SK-N-SH (cell line): Measurements from ENCODE around the gene PARP11. TPM values are rescaled to one million over a fixed set of nuclear protein-coding genes. Genes with fewer than 3 reads are reported as not detected.

ENCODE experiments used
- CTCF ChIA-PET: fragments of 300-600, 350-600 bp; formaldehyde crosslinking; extraction: SDS; loops from one replicate; lab custom pipeline; 2021; lab: Yijun Ruan, JAX
- POLR2A ChIA-PET: fragments of 350-600 bp; sonication (Branson Sonifier 250); formaldehyde crosslinking; extraction: SDS; loops from one replicate; lab custom pipeline; 2020; ENCODE audit warnings: antibody characterized with exemption, inconsistent platforms; lab: Yijun Ruan, JAX
- DNase-seq: peaks from one replicate; pipeline ENCODE4 v3.0.0; 2012
- H2AFZ ChIP-seq: fragments of 200-600 bp; sonication (generic); 2 replicates; pipeline ENCODE4 v1.8.1; 2016; ENCODE audit warnings: antibody characterized with exemption, mild to moderate bottlenecking, low read depth
- H3F3A ChIP-seq: fragments of 200-600 bp; sonication (generic); replicated peaks from 2 replicates; pipeline ENCODE3; 2016; ENCODE audit warnings: antibody characterized with exemption, mild to moderate bottlenecking; ENCODE audit not compliant: insufficient read depth
- H3K27ac ChIP-seq, 2 experiments: fragments of 200-500 bp in 1 of 2; fragments of 200-600 bp in 1 of 2; sonication (Bioruptor generic) in 1 of 2; sonication (generic), shearing (Covaris generic) in 1 of 2; 2 replicates each; pipeline versions ENCODE4 v1.5.1 to v1.6.1; 2014 to 2016; ENCODE audit warnings: low read depth in 2 of 2, inconsistent platforms in 1 of 2, low read length in 1 of 2, mild to moderate bottlenecking in 1 of 2, mixed read lengths in 1 of 2
- H3K27me3 ChIP-seq: fragments of 200-600 bp; sonication (generic), shearing (Covaris generic); 2 replicates; pipeline ENCODE4 v1.6.1; 2016; ENCODE audit warnings: mixed run types; ENCODE audit not compliant: insufficient read depth
- H3K36me3 ChIP-seq, 2 experiments: fragments of 200-500 bp in 1 of 2; fragments of 200-600 bp in 1 of 2; sonication (Bioruptor generic) in 1 of 2; sonication (generic) in 1 of 2; replicated peaks in 1 of 2; 2 replicates each; pipeline versions ENCODE3 to v1.5.1; 2014 to 2016; ENCODE audit warnings: low read length in 1 of 2, mild to moderate bottlenecking in 1 of 2; ENCODE audit not compliant: insufficient read depth in 2 of 2, control insufficient read depth in 1 of 2
- H3K4me1 ChIP-seq, 2 experiments: fragments of 200-500 bp in 1 of 2; fragments of 200-600 bp in 1 of 2; sonication (Bioruptor generic) in 1 of 2; sonication (generic), shearing (Covaris generic) in 1 of 2; 2 replicates each; pipeline versions ENCODE4 v1.5.1 to v1.6.1; 2014 to 2016; ENCODE audit warnings: low read depth in 1 of 2, low read length in 1 of 2, mixed run types in 1 of 2; ENCODE audit not compliant: insufficient read depth in 2 of 2, control insufficient read depth in 1 of 2
- H3K4me2 ChIP-seq: fragments of 200-600 bp; sonication (generic), shearing (Covaris generic); 2 replicates; pipeline ENCODE4 v1.6.1; 2017; ENCODE audit warnings: mixed run types
- H3K4me3 ChIP-seq, 2 experiments: fragments of 200-500 bp in 1 of 2; fragments of 200-600 bp in 1 of 2; sonication (Bioruptor generic) in 1 of 2; sonication (generic), shearing (Covaris generic) in 1 of 2; 2 replicates each; pipeline versions ENCODE4 v1.5.1 to v1.8.1; 2014 to 2016; ENCODE audit warnings: low read depth in 2 of 2, inconsistent platforms in 1 of 2, low read length in 1 of 2, mild to moderate bottlenecking in 1 of 2, mixed read lengths in 1 of 2, moderate library complexity in 1 of 2
- H3K79me2 ChIP-seq: fragments of 200-600 bp; sonication (generic); 2 replicates; pipeline ENCODE4 v1.8.1; 2017; ENCODE audit warnings: mild to moderate bottlenecking; ENCODE audit not compliant: insufficient read depth
- H3K9ac ChIP-seq: fragments of 200-600 bp; sonication (generic); 2 replicates; pipeline ENCODE4 v1.6.1; 2017; ENCODE audit warnings: mixed run types
- H3K9me2 ChIP-seq: fragments of 200-600 bp; sonication (generic); 2 replicates; pipeline ENCODE4 v1.6.1; 2017; ENCODE audit warnings: mixed run types
- H3K9me3 ChIP-seq: fragments of 200-600 bp; sonication (generic); 2 replicates; pipeline ENCODE4 v1.6.1; 2017; ENCODE audit warnings: mixed run types, mild to moderate bottlenecking, moderate library complexity
- H4K20me1 ChIP-seq: fragments of 200-600 bp; sonication (generic); 2 replicates; pipeline ENCODE4 v1.6.1; 2017; ENCODE audit warnings: mild to moderate bottlenecking, mixed run types; ENCODE audit not compliant: insufficient read depth
- CHD2 ChIP-seq: fragments of 150-350 bp; IDR thresholded peaks from 2 replicates; pipeline ENCODE4 v1.6.1; 2018; ENCODE audit warnings: low read length; ENCODE audit not compliant: partially characterized antibody
- EZH2phosphoT487 ChIP-seq: fragments of 200-600 bp; sonication (generic); IDR thresholded peaks from 2 replicates; pipeline ENCODE4 v1.6.1; 2017; ENCODE audit warnings: low read depth, mixed run types, mild to moderate bottlenecking, antibody characterized with exemption, moderate library complexity, borderline replicate concordance
- TCF12 ChIP-seq: IDR thresholded peaks from 2 replicates; pipeline ENCODE4 v1.4.0; 2012
- YY1 ChIP-seq: IDR thresholded peaks from 2 replicates; pipeline ENCODE4 v1.4.0; 2012; ENCODE audit warnings: low read depth, mild to moderate bottlenecking
- WGBS: methylation state at CpG from one replicate; pipeline ENCODE4 v1.1.6; 2017; ENCODE audit warnings: low lambda C conversion rate; 5-methylcytosine and 5-hydroxymethylcytosine counted together
- polyA plus RNA-seq, 3 experiments: library from polyadenylated mRNA; depleted of rRNA; stranded (reverse); fragments of >200 nt; gene quantifications; 2 replicates each; pipeline ENCODE4 v1.2.3, GENCODE V29; 2012
- TF ChIP-seq, protein P1 (sequence below): IDR thresholded peaks from 2 replicates; pipeline ENCODE4 v1.6.1; 2012; ENCODE audit warnings: mild to moderate bottlenecking, low read depth, low read length, moderate library complexity
- TF ChIP-seq, protein P2 (sequence below): IDR thresholded peaks from 2 replicates; pipeline ENCODE4 v1.4.0; 2012; ENCODE audit warnings: low read depth
- TF ChIP-seq, protein P3 (sequence below): IDR thresholded peaks from 2 replicates; pipeline ENCODE4 v1.4.0; 2012; ENCODE audit warnings: low read depth, borderline replicate concordance

The PARP11 gene
- polyA plus RNA-seq, 1 of the 3 experiments (the other 2 are of a cell fraction) = 1.8 TPM

DNA sequence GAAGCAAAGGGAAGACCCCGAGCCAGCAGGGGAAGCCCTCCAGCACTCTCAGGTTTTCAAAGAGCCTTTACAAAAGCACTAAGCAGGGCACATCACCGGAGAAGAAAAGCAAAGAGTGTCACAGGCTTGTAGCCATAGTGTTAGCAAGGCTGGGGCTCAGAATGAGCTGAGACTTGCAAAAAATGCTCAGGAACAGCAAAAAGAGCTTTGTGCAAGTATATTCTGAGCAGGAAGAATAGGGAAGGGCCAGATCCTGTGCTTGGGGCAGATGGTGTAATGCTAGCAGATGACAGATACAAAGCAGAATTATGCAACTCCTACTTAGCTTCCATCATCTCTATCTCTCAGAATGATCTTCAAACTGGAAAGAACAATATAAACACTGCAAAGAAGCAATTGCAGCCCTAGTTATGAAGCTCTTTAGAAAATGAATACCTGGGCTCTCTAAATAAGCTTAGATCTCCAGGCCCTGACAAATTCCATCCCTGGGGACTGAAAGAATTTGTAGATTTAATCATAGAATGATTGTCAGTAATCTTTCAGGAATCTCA lies 23.7 kb upstream of the PARP11 start (continued):
- TF ChIP-seq, protein P1, sequence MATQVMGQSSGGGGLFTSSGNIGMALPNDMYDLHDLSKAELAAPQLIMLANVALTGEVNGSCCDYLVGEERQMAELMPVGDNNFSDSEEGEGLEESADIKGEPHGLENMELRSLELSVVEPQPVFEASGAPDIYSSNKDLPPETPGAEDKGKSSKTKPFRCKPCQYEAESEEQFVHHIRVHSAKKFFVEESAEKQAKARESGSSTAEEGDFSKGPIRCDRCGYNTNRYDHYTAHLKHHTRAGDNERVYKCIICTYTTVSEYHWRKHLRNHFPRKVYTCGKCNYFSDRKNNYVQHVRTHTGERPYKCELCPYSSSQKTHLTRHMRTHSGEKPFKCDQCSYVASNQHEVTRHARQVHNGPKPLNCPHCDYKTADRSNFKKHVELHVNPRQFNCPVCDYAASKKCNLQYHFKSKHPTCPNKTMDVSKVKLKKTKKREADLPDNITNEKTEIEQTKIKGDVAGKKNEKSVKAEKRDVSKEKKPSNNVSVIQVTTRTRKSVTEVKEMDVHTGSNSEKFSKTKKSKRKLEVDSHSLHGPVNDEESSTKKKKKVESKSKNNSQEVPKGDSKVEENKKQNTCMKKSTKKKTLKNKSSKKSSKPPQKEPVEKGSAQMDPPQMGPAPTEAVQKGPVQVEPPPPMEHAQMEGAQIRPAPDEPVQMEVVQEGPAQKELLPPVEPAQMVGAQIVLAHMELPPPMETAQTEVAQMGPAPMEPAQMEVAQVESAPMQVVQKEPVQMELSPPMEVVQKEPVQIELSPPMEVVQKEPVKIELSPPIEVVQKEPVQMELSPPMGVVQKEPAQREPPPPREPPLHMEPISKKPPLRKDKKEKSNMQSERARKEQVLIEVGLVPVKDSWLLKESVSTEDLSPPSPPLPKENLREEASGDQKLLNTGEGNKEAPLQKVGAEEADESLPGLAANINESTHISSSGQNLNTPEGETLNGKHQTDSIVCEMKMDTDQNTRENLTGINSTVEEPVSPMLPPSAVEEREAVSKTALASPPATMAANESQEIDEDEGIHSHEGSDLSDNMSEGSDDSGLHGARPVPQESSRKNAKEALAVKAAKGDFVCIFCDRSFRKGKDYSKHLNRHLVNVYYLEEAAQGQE = no peak
- TF ChIP-seq, protein P2, sequence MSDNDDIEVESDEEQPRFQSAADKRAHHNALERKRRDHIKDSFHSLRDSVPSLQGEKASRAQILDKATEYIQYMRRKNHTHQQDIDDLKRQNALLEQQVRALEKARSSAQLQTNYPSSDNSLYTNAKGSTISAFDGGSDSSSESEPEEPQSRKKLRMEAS = no peak
- TF ChIP-seq, protein P3, sequence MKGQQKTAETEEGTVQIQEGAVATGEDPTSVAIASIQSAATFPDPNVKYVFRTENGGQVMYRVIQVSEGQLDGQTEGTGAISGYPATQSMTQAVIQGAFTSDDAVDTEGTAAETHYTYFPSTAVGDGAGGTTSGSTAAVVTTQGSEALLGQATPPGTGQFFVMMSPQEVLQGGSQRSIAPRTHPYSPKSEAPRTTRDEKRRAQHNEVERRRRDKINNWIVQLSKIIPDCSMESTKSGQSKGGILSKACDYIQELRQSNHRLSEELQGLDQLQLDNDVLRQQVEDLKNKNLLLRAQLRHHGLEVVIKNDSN = no peak
- TF ChIP-seq YY1 (no peak), CHD2 (no peak), EZH2phosphoT487 (no peak)

DNA sequence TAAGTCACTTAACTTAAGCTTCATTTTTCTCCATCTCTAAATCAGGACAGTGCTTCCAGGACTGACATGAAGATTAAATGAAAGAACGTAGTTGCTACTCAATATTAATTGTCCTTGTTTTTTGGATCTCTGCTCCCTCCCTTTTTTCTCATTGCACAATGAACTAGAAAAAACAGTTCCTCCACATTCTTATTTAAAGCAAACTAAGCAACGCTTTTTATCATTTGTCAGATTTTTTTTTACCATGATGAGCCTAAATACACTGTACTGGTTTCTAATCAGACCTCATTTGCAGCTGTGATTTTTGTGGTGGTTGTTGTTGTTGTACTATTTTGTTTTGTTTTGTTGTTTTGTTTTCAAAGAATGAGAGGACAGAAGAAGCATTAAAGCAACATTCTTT lies 23.2 kb upstream of the PARP11 start:
- no peak overlapping the region for H3K9ac ChIP-seq
- H2AFZ ChIP-seq = no peak overlapping the region
- H3K36me3 ChIP-seq = no peaks in the 10 kb centered on the region
- no peak overlapping the region for H3K4me3 ChIP-seq
- H3K27ac ChIP-seq = no peak overlapping the region
- no peak for TF ChIP-seq TCF12
- TF ChIP-seq, protein P1 = no peak
- no peak for DNase-seq
- H3K4me1 ChIP-seq = no peaks in the 10 kb centered on the region
- 0% methylated on average over 2 of the region's 2 CpGs for WGBS
- no peaks in the 10 kb centered on the region for H4K20me1 ChIP-seq
- no peaks in the 10 kb centered on the region for H3F3A ChIP-seq
- no peaks in the 10 kb centered on the region for H3K9me3 ChIP-seq
- H3K27me3 ChIP-seq = peaks cover 54% of the 10 kb centered on the region
- no peaks in the 10 kb centered on the region for H3K9me2 ChIP-seq
- POLR2A ChIA-PET = no interaction called here
- CTCF ChIA-PET = interaction anchor here (0.7 to 2.3 kb wide), 3 partner anchors 11 to 382 kb away, joined by 3 to 14 read pairs (median 4); no protein-coding TSS in a partner anchor
- no peaks in the 10 kb centered on the region for H3K79me2 ChIP-seq
- no peak overlapping the region for H3K4me2 ChIP-seq
